NT2/D1 (cell line): Measurements from ENCODE around the gene MYRFL.

Experiments used
- DNase-seq: peaks from one replicate; pipeline ENCODE4 v3.0.0-alpha.2; 2011; ENCODE audit warnings: low read depth, low spot score
- H3K27me3 ChIP-seq: 2 replicates; pipeline ENCODE4 v1.6.0; 2011; ENCODE audit warnings: mild to moderate bottlenecking; ENCODE audit not compliant: insufficient read length, insufficient read depth
- H3K36me3 ChIP-seq: 2 replicates; pipeline ENCODE4 v1.6.1; 2011; ENCODE audit warnings: mild to moderate bottlenecking, low read length, mixed read lengths; ENCODE audit not compliant: insufficient read depth, insufficient read length
- H3K4me1 ChIP-seq: 2 replicates; pipeline ENCODE4 v1.5.1; 2011; ENCODE audit not compliant: insufficient read depth, insufficient read length
- H3K4me3 ChIP-seq: 2 replicates; pipeline ENCODE4 v1.5.1; 2011; ENCODE audit warnings: low read depth; ENCODE audit not compliant: insufficient read length
- H3K9ac ChIP-seq: 2 replicates; pipeline ENCODE4 v1.6.0; 2011; ENCODE audit warnings: low read depth; ENCODE audit not compliant: insufficient read length
- H3K9me3 ChIP-seq: 2 replicates; pipeline ENCODE4 v1.5.1; 2011; ENCODE audit warnings: mild to moderate bottlenecking, low read length; ENCODE audit not compliant: insufficient read depth
- SUZ12 ChIP-seq: IDR thresholded peaks from 2 replicates; pipeline ENCODE4 v1.6.1; 2011; ENCODE audit not compliant: insufficient read length, insufficient read depth; ENCODE audit errors: extremely low read depth
- YY1 ChIP-seq: IDR thresholded peaks from 2 replicates; pipeline ENCODE4 v1.6.1; 2011; ENCODE audit not compliant: insufficient read length, insufficient read depth
- ZNF274 ChIP-seq: IDR thresholded peaks from 2 replicates; pipeline ENCODE4 v1.6.1; 2011; ENCODE audit warnings: mild to moderate bottlenecking, low read depth, low read length

MYRFL gene

DNA sequence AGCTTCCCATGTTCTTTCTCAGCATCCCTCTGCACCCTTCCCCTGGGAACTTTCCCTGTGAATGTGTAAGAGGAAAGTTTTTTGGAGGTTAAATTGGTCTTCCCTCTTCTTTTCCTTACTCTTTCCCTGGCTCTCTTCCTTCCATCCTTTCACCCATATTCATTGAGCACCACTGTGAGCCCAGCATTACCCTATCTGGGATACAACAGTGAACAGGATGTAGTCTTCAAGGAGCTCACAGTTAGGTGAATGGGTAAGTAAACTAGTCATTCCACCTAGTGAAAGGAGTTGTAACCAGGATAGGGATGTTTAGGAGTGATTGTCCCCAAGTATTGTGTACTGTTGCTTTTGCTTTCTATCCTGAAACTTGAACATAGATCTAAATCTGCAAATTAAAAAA, 123.8 kb downstream of the MYRFL start:
- 0 out of 2 replicates have a peak, but pooled peaks cover 4% of the 10 kb centered on the region for H3K9me3 ChIP-seq
- no peak overlapping the region for H3K9ac ChIP-seq
- no peaks in the 10 kb centered on the region for H3K27me3 ChIP-seq
- DNase-seq: no peak
- no peak overlapping the region for H3K4me3 ChIP-seq
- H3K36me3 ChIP-seq: no peaks in the 10 kb centered on the region
- TF ChIP-seq ZNF274 (no peak), SUZ12 (no peak), YY1 (no peak)
- no peaks in the 10 kb centered on the region for H3K4me1 ChIP-seq

DNA sequence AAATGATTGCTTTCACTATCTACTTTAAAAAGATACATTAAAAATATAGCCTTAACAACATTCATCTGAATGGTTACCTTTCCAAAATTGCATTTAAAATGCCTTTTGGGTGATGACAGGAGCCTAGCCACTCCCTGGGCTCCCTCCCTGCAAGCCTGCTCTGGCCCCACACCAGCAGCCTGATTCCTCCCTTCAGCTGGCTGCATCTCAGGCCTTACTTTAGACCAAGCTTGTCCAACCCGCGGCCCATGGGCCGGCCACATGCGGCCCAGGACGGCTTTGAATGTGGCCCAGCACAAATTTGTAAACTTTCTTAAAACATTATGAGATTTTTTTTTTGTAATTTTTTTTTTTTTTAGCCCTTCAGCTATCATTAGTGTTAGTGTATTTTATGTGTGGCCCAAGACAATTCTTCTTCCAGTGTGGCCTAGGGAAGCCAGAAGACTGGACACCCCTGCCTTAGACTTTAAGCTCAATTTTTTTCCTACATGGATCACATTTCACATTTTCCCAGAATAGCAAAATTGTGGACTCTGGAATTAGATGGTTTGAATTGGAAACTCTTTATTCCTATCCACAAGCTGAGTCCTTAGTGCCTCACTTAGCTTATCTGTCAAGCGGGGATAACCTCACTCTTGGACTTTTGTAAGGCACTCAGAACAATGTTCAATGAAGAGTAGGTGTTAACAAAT, 124.4 kb downstream of the MYRFL start:
- Histone ChIP-seq H3K9ac (no peak overlapping the region), H3K4me1 (no peaks in the 10 kb centered on the region), H3K27me3 (no peaks in the 10 kb centered on the region), H3K9me3 (0 out of 2 replicates have a peak, but pooled peaks cover 4% of the 10 kb centered on the region), H3K4me3 (no peak overlapping the region), H3K36me3 (no peaks in the 10 kb centered on the region)
- no peak for TF ChIP-seq SUZ12
- TF ChIP-seq ZNF274: no peak
- no peak for TF ChIP-seq YY1
- no peak for DNase-seq

DNA sequence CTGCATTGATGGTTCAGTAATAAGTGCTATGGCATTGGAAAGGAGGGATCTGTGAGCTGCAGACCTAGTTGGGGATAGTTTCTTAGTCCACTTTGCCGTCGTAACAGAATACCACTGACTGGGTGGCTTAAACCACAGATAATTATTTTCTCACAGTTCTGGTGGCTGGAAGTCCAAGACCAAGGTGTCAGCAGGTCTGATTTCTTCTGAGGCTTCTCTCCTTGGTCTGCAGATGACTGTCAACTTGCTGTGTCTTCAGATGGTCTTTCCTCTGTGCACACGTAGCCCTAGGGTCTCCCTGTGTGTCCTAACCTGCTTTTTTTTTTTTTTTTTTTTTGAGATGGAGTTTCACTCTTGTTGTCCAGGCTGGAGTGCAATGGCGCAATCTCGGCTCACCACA, 126.1 kb downstream of the MYRFL start:
- no peak for TF ChIP-seq YY1
- no peak for DNase-seq
- H3K9ac ChIP-seq: no peak overlapping the region
- no peaks in the 10 kb centered on the region for H3K27me3 ChIP-seq
- H3K9me3 ChIP-seq: 0 out of 2 replicates have a peak, but pooled peaks cover 4% of the 10 kb centered on the region
- H3K4me3 ChIP-seq: no peak overlapping the region
- H3K36me3 ChIP-seq: no peaks in the 10 kb centered on the region
- H3K4me1 ChIP-seq: no peaks in the 10 kb centered on the region

DNA sequence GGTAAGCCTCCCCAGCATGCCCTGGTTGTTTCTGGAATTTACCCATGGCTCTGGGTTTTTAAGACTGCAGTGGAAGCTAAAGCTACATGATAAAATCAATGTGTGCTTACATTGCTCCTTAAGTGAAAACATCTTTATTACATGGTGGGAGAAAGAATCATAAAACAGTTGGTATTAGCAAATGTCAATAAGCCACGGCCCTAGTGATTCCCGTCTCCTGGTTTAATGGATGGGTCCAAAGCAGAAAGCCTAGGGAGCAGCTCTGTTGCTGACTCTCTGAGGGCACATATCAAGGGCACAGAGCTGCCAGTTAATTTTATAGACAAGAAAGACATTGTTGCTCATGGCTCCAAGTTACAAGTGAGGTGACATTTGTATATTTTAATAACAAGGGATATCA, 127.9 kb downstream of the MYRFL start:
- Histone ChIP-seq H3K36me3 (no peaks in the 10 kb centered on the region), H3K9ac (no peak overlapping the region)

DNA sequence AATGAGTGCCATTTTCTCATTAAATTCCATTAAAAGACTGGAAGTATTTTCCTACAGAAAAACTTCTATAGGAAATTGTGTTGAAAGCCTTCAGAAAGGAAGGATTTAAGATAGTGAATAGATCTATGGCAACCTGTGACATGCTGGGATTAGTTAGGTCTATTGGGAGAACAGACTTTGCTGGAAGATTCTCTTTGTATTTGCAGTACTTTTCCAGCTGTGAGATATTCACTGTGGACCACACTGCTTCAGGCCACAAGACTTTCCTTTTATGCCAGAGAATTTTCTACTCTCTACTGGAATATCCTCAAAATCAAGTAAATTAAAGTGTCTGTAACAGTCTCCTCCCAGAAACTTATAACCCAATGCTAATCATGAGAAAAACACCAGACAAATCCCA, 136.2 kb downstream of the MYRFL start:
- Histone ChIP-seq H3K27me3 (no peaks in the 10 kb centered on the region), H3K9me3 (no peaks in the 10 kb centered on the region), H3K36me3 (no peaks in the 10 kb centered on the region), H3K4me3 (no peak overlapping the region), H3K4me1 (no peaks in the 10 kb centered on the region), H3K9ac (no peak overlapping the region)
- DNase-seq: no peak
- TF ChIP-seq YY1 (no peak), ZNF274 (no peak), SUZ12 (no peak)

More for the DNA sequence above, 127.9 kb downstream of the MYRFL start:
- Histone ChIP-seq H3K4me3 (no peak overlapping the region), H3K9me3 (0 out of 2 replicates have a peak, but pooled peaks cover 4% of the 10 kb centered on the region), H3K27me3 (no peaks in the 10 kb centered on the region), H3K4me1 (no peaks in the 10 kb centered on the region)
- DNase-seq: no peak
- TF ChIP-seq YY1 (no peak), SUZ12 (no peak), ZNF274 (no peak)

DNA sequence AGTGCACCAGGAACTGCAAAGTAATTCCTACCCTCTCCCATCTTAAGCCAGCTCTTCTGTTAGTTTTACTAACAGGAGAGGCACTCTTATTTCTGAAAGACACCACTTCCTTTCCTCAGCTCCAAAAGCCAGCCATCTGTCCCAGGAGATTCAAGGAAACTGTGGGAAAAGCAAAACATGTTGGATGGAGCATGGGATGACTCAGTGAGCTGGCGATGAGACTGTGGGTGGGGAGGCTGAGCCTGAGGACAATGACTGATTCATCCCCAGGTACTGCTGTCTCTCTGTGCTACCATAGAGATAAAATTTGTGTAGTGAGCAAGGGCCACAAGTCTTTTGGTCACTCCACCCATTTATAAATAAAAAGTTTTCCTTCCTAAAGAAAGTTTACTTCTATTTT, 141.4 kb downstream of the MYRFL start:
- no peaks in the 10 kb centered on the region for H3K4me1 ChIP-seq
- no peak overlapping the region for H3K4me3 ChIP-seq
- no peaks in the 10 kb centered on the region for H3K36me3 ChIP-seq
- no peaks in the 10 kb centered on the region for H3K9me3 ChIP-seq
- TF ChIP-seq YY1: no peak
- TF ChIP-seq ZNF274: no peak
- TF ChIP-seq SUZ12: no peak
- H3K9ac ChIP-seq: no peak overlapping the region
- DNase-seq: no peak
- H3K27me3 ChIP-seq: no peaks in the 10 kb centered on the region

DNA sequence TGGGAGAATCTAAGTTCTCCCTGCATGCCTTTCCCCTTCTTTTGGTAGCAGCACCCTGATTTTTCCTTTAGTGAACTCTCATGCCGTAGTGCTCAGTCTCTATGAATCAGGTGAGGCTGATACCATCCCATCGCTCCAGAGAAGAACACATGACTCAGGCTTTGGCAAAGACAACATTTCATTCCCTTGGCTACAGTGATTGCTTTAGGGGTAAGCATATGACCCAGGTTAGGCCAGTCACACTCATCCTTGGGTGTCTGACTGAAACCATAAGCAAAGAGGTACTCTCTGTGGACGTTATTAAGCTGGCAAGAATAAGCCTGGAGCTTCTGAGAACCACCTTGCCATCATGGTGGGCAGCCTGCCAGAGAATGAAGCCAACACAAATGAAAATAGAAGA, 141.8 kb downstream of the MYRFL start:
- H3K27me3 ChIP-seq: no peaks in the 10 kb centered on the region
- TF ChIP-seq YY1: no peak
- TF ChIP-seq ZNF274: no peak
- no peak for TF ChIP-seq SUZ12
- H3K4me3 ChIP-seq: no peak overlapping the region
- H3K36me3 ChIP-seq: no peaks in the 10 kb centered on the region
- H3K9me3 ChIP-seq: no peaks in the 10 kb centered on the region
- no peaks in the 10 kb centered on the region for H3K4me1 ChIP-seq
- no peak overlapping the region for H3K9ac ChIP-seq
- DNase-seq: no peak
